H1 (cell line): Measurements from ENCODE around the gene MYL6B. TPM values are rescaled to one million over a fixed set of nuclear protein-coding genes. Genes with fewer than 3 reads are reported as not detected.

Source experiments
- CTCF ChIA-PET: fragments of 300-600 bp; sonication (Branson Sonifier 250); formaldehyde crosslinking; loops from one replicate; lab custom pipeline; 2021; ENCODE audit not compliant: partially characterized antibody; lab: Charles Lee
- POLR2A ChIA-PET: fragments of 300-600 bp; sonication (Branson Sonifier 250); formaldehyde crosslinking; loops from one replicate; lab custom pipeline; 2021; ENCODE audit warnings: inconsistent platforms; ENCODE audit not compliant: partially characterized antibody; lab: Charles Lee
- DNase-seq, 2 experiments: peaks; one replicate each; pipeline versions ENCODE4 v3.0.0 to v3.0.0-alpha.2; 2010 to 2022; ENCODE audit warnings: low spot score in 2 of 2, low read depth in 1 of 2, mixed read lengths in 1 of 2
- FAIRE-seq: peaks from 2 replicates; lab custom pipeline; 2011; peaks lifted over from hg19 to GRCh38; lab: Jason Lieb, UNC
- H2AFZ ChIP-seq: 2 replicates; pipeline ENCODE4 v1.8.1; 2012; ENCODE audit warnings: low read length, inconsistent platforms
- H2AK5ac ChIP-seq: 2 replicates; pipeline ENCODE4 v1.6.1; 2013; ENCODE audit warnings: low read depth, low read length
- H2BK120ac ChIP-seq: replicated peaks from 2 replicates; pipeline ENCODE3; 2013; ENCODE audit warnings: low read depth, low read length, inconsistent platforms
- H2BK12ac ChIP-seq: 2 replicates; pipeline ENCODE4 v1.6.1; 2013; ENCODE audit warnings: low read depth, low read length
- H2BK15ac ChIP-seq: 2 replicates; pipeline ENCODE4 v1.6.1; 2013; ENCODE audit warnings: low read length
- H2BK20ac ChIP-seq: 2 replicates; pipeline ENCODE4 v1.6.1; 2013; ENCODE audit warnings: low read length
- H2BK5ac ChIP-seq: 2 replicates; pipeline ENCODE4 v1.6.1; 2013; ENCODE audit warnings: low read depth, low read length
- H3K14ac ChIP-seq: 2 replicates; pipeline ENCODE4 v1.6.1; 2013; ENCODE audit warnings: inconsistent platforms; ENCODE audit not compliant: insufficient read length
- H3K18ac ChIP-seq: 2 replicates; pipeline ENCODE4 v1.6.1; 2013; ENCODE audit warnings: low read length; ENCODE audit errors: extremely low read depth
- H3K23ac ChIP-seq: 2 replicates; pipeline ENCODE4 v1.6.1; 2013; ENCODE audit warnings: inconsistent platforms; ENCODE audit not compliant: insufficient read length
- H3K23me2 ChIP-seq: 2 replicates; pipeline ENCODE4 v1.6.1; 2013; ENCODE audit warnings: low read depth, low read length
- H3K27ac ChIP-seq: 2 replicates; pipeline ENCODE4 v1.6.1; 2011; ENCODE audit warnings: low read depth, low read length, inconsistent platforms
- H3K27me3 ChIP-seq, 4 experiments: replicated peaks in 1 of 4; 1 replicate in 1 of 4; 2 replicates in 3 of 4; pipeline versions ENCODE4 v1.6.1 to v1.8.1; 2011 to 2013; ENCODE audit warnings: low read length in 3 of 4, mild to moderate bottlenecking in 3 of 4, inconsistent platforms in 2 of 4, mixed read lengths in 2 of 4, moderate library complexity in 1 of 4; ENCODE audit not compliant: control insufficient read depth in 3 of 4, insufficient read depth in 3 of 4; ENCODE audit errors: extremely low read depth in 1 of 4
- H3K36me3 ChIP-seq, 4 experiments: 2 replicates each; pipeline versions ENCODE4 v1.6.1 to v1.8.1; 2011 to 2013; ENCODE audit warnings: mild to moderate bottlenecking in 4 of 4, low read length in 3 of 4, moderate library complexity in 2 of 4, control low read depth in 1 of 4, inconsistent platforms in 1 of 4; ENCODE audit not compliant: insufficient read depth in 4 of 4, control insufficient read depth in 2 of 4
- H3K4ac ChIP-seq: replicated peaks from 2 replicates; pipeline ENCODE3; 2013; ENCODE audit warnings: low read length, low read depth, mixed read lengths, inconsistent platforms; ENCODE audit not compliant: insufficient read length
- H3K4me1 ChIP-seq, 4 experiments: replicated peaks in 1 of 4; 1 replicate in 1 of 4; 2 replicates in 3 of 4; pipeline versions ENCODE4 v1.6.1 to v1.8.1; 2011 to 2013; ENCODE audit warnings: low read length in 3 of 4, inconsistent platforms in 2 of 4, mixed read lengths in 1 of 4; ENCODE audit not compliant: insufficient read depth in 4 of 4, control insufficient read depth in 3 of 4
- H3K4me2 ChIP-seq, 2 experiments: 2 replicates each; pipeline versions ENCODE4 v1.6.1 to v1.8.1; 2011 to 2013; ENCODE audit warnings: low read depth in 2 of 2, low read length in 2 of 2, control low read depth in 1 of 2, inconsistent platforms in 1 of 2, mild to moderate bottlenecking in 1 of 2; ENCODE audit not compliant: insufficient read depth in 1 of 2
- H3K4me3 ChIP-seq, 4 experiments: fragments of 200-600, 300-600 bp in 1 of 4; sonication (generic), shearing (Covaris generic), sonication (Bioruptor Twin) in 1 of 4; 2 replicates each; pipeline versions ENCODE4 v1.5.1 to v1.8.1; 2011 to 2016; ENCODE audit warnings: low read length in 4 of 4, low read depth in 3 of 4, control low read depth in 2 of 4, inconsistent platforms in 2 of 4, mild to moderate bottlenecking in 2 of 4, mixed read lengths in 1 of 4, moderate library complexity in 1 of 4; ENCODE audit not compliant: insufficient read depth in 2 of 4; ENCODE audit errors: extremely low read depth in 1 of 4
- H3K56ac ChIP-seq: replicated peaks from 2 replicates; pipeline ENCODE3; 2013; ENCODE audit warnings: low read depth, mild to moderate bottlenecking, mixed read lengths, low read length, inconsistent platforms; ENCODE audit not compliant: insufficient read length
- H3K79me1 ChIP-seq: 2 replicates; pipeline ENCODE4 v1.6.1; 2013; ENCODE audit warnings: low read depth, low read length, control low read depth
- H3K79me2 ChIP-seq, 2 experiments: 2 replicates each; pipeline versions ENCODE4 v1.6.1 to v1.8.1; 2012 to 2013; ENCODE audit warnings: low read length in 2 of 2, mild to moderate bottlenecking in 2 of 2, inconsistent platforms in 1 of 2; ENCODE audit not compliant: insufficient read depth in 2 of 2, control insufficient read depth in 1 of 2
- H3K9ac ChIP-seq, 4 experiments: replicated peaks in 1 of 4; 1 replicate in 1 of 4; 2 replicates in 3 of 4; pipeline versions ENCODE4 v1.6.1 to v1.8.1; 2011 to 2013; ENCODE audit warnings: low read depth in 3 of 4, low read length in 3 of 4, control low read depth in 2 of 4, mild to moderate bottlenecking in 2 of 4, moderate library complexity in 2 of 4, inconsistent platforms in 1 of 4; ENCODE audit errors: extremely low read depth in 1 of 4
- H3K9me3 ChIP-seq, 2 experiments: 2 replicates each; pipeline versions ENCODE4 v1.6.1 to v1.8.1; 2012 to 2013; ENCODE audit warnings: mild to moderate bottlenecking in 2 of 2, moderate library complexity in 2 of 2, control low read depth in 1 of 2, inconsistent platforms in 1 of 2, low read depth in 1 of 2, low read length in 1 of 2, mixed read lengths in 1 of 2; ENCODE audit not compliant: insufficient read depth in 2 of 2
- H4K20me1 ChIP-seq, 2 experiments: replicated peaks in 1 of 2; 2 replicates each; pipeline versions ENCODE3 to v1.8.1; 2011 to 2013; ENCODE audit warnings: inconsistent platforms in 2 of 2, low read length in 2 of 2, mild to moderate bottlenecking in 1 of 2; ENCODE audit not compliant: insufficient read depth in 2 of 2, control insufficient read depth in 1 of 2
- H4K5ac ChIP-seq: 2 replicates; pipeline ENCODE4 v1.6.1; 2013; ENCODE audit warnings: low read length, low read depth, mixed read lengths, inconsistent platforms; ENCODE audit not compliant: insufficient read length
- H4K8ac ChIP-seq: 2 replicates; pipeline ENCODE4 v1.8.0; 2013; ENCODE audit warnings: mild to moderate bottlenecking, moderate library complexity, low read length, inconsistent platforms; ENCODE audit not compliant: insufficient read depth; ENCODE audit errors: extremely low read depth
- H4K91ac ChIP-seq: replicated peaks from 2 replicates; pipeline ENCODE3; 2013; ENCODE audit warnings: low read length, mixed read lengths, inconsistent platforms; ENCODE audit not compliant: insufficient read length
- CHD2 ChIP-seq: IDR thresholded peaks from 2 replicates; pipeline ENCODE4 v1.6.1; 2012; ENCODE audit warnings: low read length, improper control_type of control experiment
- CTBP2 ChIP-seq: IDR thresholded peaks from 2 replicates; pipeline ENCODE4 v1.7.0; 2011; ENCODE audit warnings: borderline replicate concordance, mild to moderate bottlenecking, moderate library complexity, mixed read lengths, low read length; ENCODE audit not compliant: insufficient read depth, insufficient read length
- GTF2F1 ChIP-seq: IDR thresholded peaks from 2 replicates; pipeline ENCODE4 v1.6.1; 2012; ENCODE audit warnings: low read depth, low read length, improper control_type of control experiment, borderline replicate concordance
- NANOG ChIP-seq: IDR thresholded peaks from 2 replicates; pipeline ENCODE4 v1.6.1; 2011; ENCODE audit warnings: low read length, low read depth, mild to moderate bottlenecking, inconsistent platforms; ENCODE audit not compliant: insufficient read depth, poor library complexity, severe bottlenecking
- RAD21 ChIP-seq, 2 experiments: IDR thresholded peaks in 1 of 2; conservative IDR thresholded peaks in 1 of 2; 2 replicates each; pipeline ENCODE4 v1.6.1; 2011; ENCODE audit warnings: low read depth in 2 of 2, low read length in 2 of 2, improper control_type of control experiment in 1 of 2, inconsistent platforms in 1 of 2, mild to moderate bottlenecking in 1 of 2, moderate library complexity in 1 of 2
- SRF ChIP-seq: IDR thresholded peaks from 2 replicates; pipeline ENCODE4 v1.6.1; 2011; ENCODE audit warnings: mild to moderate bottlenecking, low read depth, low read length, moderate library complexity
- USF2 ChIP-seq: IDR thresholded peaks from 2 replicates; pipeline ENCODE4 v1.6.1; 2011; ENCODE audit warnings: low read length, improper control_type of control experiment
- WGBS, 2 experiments: shearing (Covaris generic) in 1 of 2; methylation state at CpG; one replicate each; pipeline versions ENCODE4 v1.1.6 to v1.1.7; 2013 to 2015; ENCODE audit warnings: low lambda C conversion rate in 2 of 2, mixed read lengths in 2 of 2, inconsistent platforms in 1 of 2, low coverage in 1 of 2, missing lambda C conversion rate in 1 of 2; ENCODE audit not compliant: insufficient replicate concordance in 2 of 2, insufficient coverage in 1 of 2, insufficient read length in 1 of 2; ENCODE audit errors: extremely low coverage in 1 of 2, missing lambda C conversion rate in 1 of 2; 5-methylcytosine and 5-hydroxymethylcytosine counted together
- polyA plus RNA-seq, 7 experiments: library from polyadenylated mRNA; depleted of rRNA in 3 of 7; stranded (reverse) in 5 of 7; unstranded in 2 of 7; fragments of >200 nt in 5 of 7; fragments of 200-250 nt in 2 of 7; gene quantifications; 1 replicate in 5 of 7; 2 replicates in 1 of 7; 4 replicates in 1 of 7; pipeline versions ENCODE4 v1.2.1 to v1.2.3, GENCODE V29; 2011 to 2013; ENCODE audit warnings: missing spikeins in 2 of 7, mixed read lengths in 2 of 7
- total RNA-seq: library from RNA; stranded (reverse); fragmentation: NEBNext Ultra II Directional; extraction: Animal tissue kit (Norgen Biotek cat#: 25700); gene quantifications from 2 replicates; pipeline ENCODE4 v1.2.1, GENCODE V29; 2021

MYL6B gene
- total and polyA plus RNA-seq, 2 of the 8 experiments (the other 6 are each of a cell fraction or from before 2014, with no cell fraction given), result 163 to 202 TPM

- Histone ChIP-seq H3K4ac (peak within 1 kb of the TSS; percentile 46), H3K56ac (peak within 1 kb of the TSS; percentile 80), H4K8ac (peak within 1 kb of the TSS; percentile 98), H2AFZ (peak within 1 kb of the TSS; percentile 79; the same call in 1 of the 2 replicates), H3K9ac (peak within 1 kb of the TSS; percentile 85 to 92 (median 90)), H3K9me3 (no peaks in the 10 kb centered on the region), H2BK5ac (peak within 1 kb of the TSS; percentile 97), H3K4me1 (peaks cover 2 to 8% (median 4%) of the 10 kb centered on the region in 4 experiments; a peak in 3 of 7 replicates), H2BK12ac (peak within 1 kb of the TSS; percentile 29; the same call in 1 of the 2 replicates), H4K91ac (peak within 1 kb of the TSS; percentile 92), H3K4me3 (peak within 1 kb of the TSS; percentile 82 to 95 (median 90)), H2BK120ac (no peak within 1 kb of the TSS), H2BK20ac (no peak within 1 kb of the TSS), H4K20me1 (peaks cover 0 to 4% of the 10 kb centered on the region in 2 experiments), H3K79me1 (peaks cover 3% of the 10 kb centered on the region; the same call in 1 of the 2 replicates), H4K5ac (peak within 1 kb of the TSS; percentile 96), H3K23me2 (peaks cover 11% of the 10 kb centered on the region), H3K36me3 (peaks cover 14 to 24% (median 19%) of the 10 kb centered on the region in 4 experiments), H3K27me3 (no peaks in the 10 kb centered on the region), H3K79me2 (peaks cover 14 to 31% of the 10 kb centered on the region in 2 experiments), H3K14ac (peak within 1 kb of the TSS; percentile 6), H3K18ac (peak within 1 kb of the TSS; percentile 91), H2AK5ac (no peak within 1 kb of the TSS), H3K23ac (no peak within 1 kb of the TSS), H3K4me2 (peak within 1 kb of the TSS; percentile 81 to 96), H3K27ac (peak within 1 kb of the TSS; percentile 81), H2BK15ac (no peak within 1 kb of the TSS)
- FAIRE-seq (no peak), DNase-seq (peak; percentile 75 to 92)
- ChIA-PET CTCF (interaction anchor here (0.6 to 6.2 kb wide), 36 partner anchors 8 to 447 kb away, joined by 3 to 111 read pairs (median 5); partner anchors contain the start of genes ANKRD52, ESYT1, MYL6 and PA2G4), POLR2A (interaction anchor here (0.8 to 26.3 kb wide), 21 partner anchors 10 to 447 kb away, joined by 3 to 656 read pairs (median 9); partner anchors contain the start of genes ANKRD52, CNPY2, COQ10A and ERBB3)
- WGBS, 2 experiments, result 1% methylated on average over 25 of the region's 93 CpGs; no CpG with 5 or more reads in 1 of the 2 experiments
- TF ChIP-seq CHD2 (no peak), GTF2F1 (no peak), CTBP2 (no peak), USF2 (no peak), NANOG (no peak), RAD21 (IDR thresholded peaks at IDR 0.05 in 1 of 2, conservative IDR thresholded peaks at IDR 0.05 in 1 of 2; ENCODE audit: low read depth in 2 of 2, low read length in 2 of 2) (peak; percentile 26 to 48; a peak in 3 of 4 replicates), SRF (no peak)
Observed at GRCh38 chr12:56189099-56189917, 36.9 kb downstream of the MYL6B start, which contains the start of gene SMARCC2. Gene SMARCC2 (minus strand): TSS chr12:56189483. CDS start chr12:56189461, 22 bp downstream.
